HG03103 (cell line): ENCODE data around the gene SIRT3.

Experiments used
- ATAC-seq: cut with Tn5 transposase; IDR thresholded peaks from one replicate; pipeline ENCODE4 v1.9.1; 2021; ENCODE audit warnings: low read depth; ENCODE audit not compliant: unreplicated experiment

The SIRT3 gene

GRCh38 chr11:235997-236773 is at the start of gene SIRT3:
TSS of gene SIRT3 (minus strand) at chr11:236342. CDS start at chr11:236328, 14 bp downstream.
- peak; percentile 76 for ATAC-seq

GRCh38 chr11:285894-286220 is 49.7 kb upstream of the SIRT3 start:
- no peak for ATAC-seq

- no peak for ATAC-seq
These were observed 49.1 kb upstream of the SIRT3 start for GRCh38 chr11:285021-285893.

- no peak for ATAC-seq
These were observed 48.2 kb upstream of the SIRT3 start for GRCh38 chr11:284105-285020.

GRCh38 chr11:283405-284104 is 47.4 kb upstream of the SIRT3 start:
- no peak for ATAC-seq

GRCh38 chr11:282630-283360 is 46.7 kb upstream of the SIRT3 start:
- ATAC-seq, result no peak

- ATAC-seq, result no peak
These were observed 46.0 kb upstream of the SIRT3 start for GRCh38 chr11:282171-282570.

GRCh38 chr11:281486-282161 is 45.5 kb upstream of the SIRT3 start:
- no peak for ATAC-seq

- ATAC-seq, result no peak
These were observed 44.8 kb upstream of the SIRT3 start for GRCh38 chr11:280706-281485.

GRCh38 chr11:279966-280705 is 44.0 kb upstream of the SIRT3 start:
- ATAC-seq, result no peak

GRCh38 chr11:279040-279965 is 43.2 kb upstream of the SIRT3 start:
- no peak for ATAC-seq

GRCh38 chr11:278001-278951 is 42.1 kb upstream of the SIRT3 start, which contains the start of gene NLRP6:
TSS of gene NLRP6 (plus strand) at chr11:278407. CDS start at chr11:278570, 163 bp downstream.
- no peak for ATAC-seq

GRCh38 chr11:276219-276618 is 40.1 kb upstream of the SIRT3 start:
- no peak for ATAC-seq

GRCh38 chr11:272931-273198 is 36.7 kb upstream of the SIRT3 start:
- ATAC-seq, result no peak

- ATAC-seq, result no peak
These were observed 36.2 kb upstream of the SIRT3 start for GRCh38 chr11:272195-272930.
